ENCODE measurements around the gene SMIM1. TPM values are rescaled to one million over a fixed set of nuclear protein-coding genes. Genes with fewer than 3 reads are reported as not detected.

Gene SMIM1
- total RNA-seq, 2 experiments from 2014 or later: 1.5 to 2.2 TPM

GRCh38 chr1:3771108-3772026, 1.2 kb upstream of the SMIM1 start:
- intact Hi-C loops (cut with micrococcal nuclease): no loop called here
- no peaks in the 10 kb centered on the region for H3K36me3 Mint-ChIP-seq (ENCODE audit: low read depth)
- peak overlapping the region; percentile 87 for H3K27ac Mint-ChIP-seq
- ChIA-PET POLR2A (interaction anchor here (0.6 to 1.4 kb wide), 4 partner anchors 10 to 128 kb away, joined by 3 to 5 read pairs (median 4); partner anchors contain the start of gene C1orf174), CTCF (no interaction called here)
- TF ChIP-seq CTCF (IDR thresholded peaks at IDR 0.05): no peak
- peak overlapping the region; percentile 77 for H3K4me3 Mint-ChIP-seq
- no peaks in the 10 kb centered on the region for H3K9me3 Mint-ChIP-seq
- peak; percentile 0 for ATAC-seq
- no peaks in the 10 kb centered on the region for H3K27me3 Mint-ChIP-seq
- H3K4me1 Mint-ChIP-seq (ENCODE audit: low read depth): peaks cover 11% of the 10 kb centered on the region
- no peak for DNase-seq

GRCh38 chr1:3772027-3772714, 378 bp upstream of the SMIM1 start:
- ChIA-PET CTCF (no interaction called here), POLR2A (interaction anchor here (0.6 to 1.4 kb wide), 4 partner anchors 11 to 128 kb away, joined by 3 to 5 read pairs (median 4); partner anchors contain the start of gene C1orf174)
- Mint-ChIP-seq H3K27ac (peak overlapping the region; percentile 87), H3K36me3 (ENCODE audit: low read depth) (no peaks in the 10 kb centered on the region), H3K4me3 (peak overlapping the region; percentile 77), H3K27me3 (no peaks in the 10 kb centered on the region), H3K9me3 (no peaks in the 10 kb centered on the region), H3K4me1 (ENCODE audit: low read depth) (peaks cover 11% of the 10 kb centered on the region)
- intact Hi-C loops (cut with micrococcal nuclease): no loop called here
- ATAC-seq (peak; percentile 84), DNase-seq (peak; percentile 93)
- TF ChIP-seq CTCF (IDR thresholded peaks at IDR 0.05): no peak

GRCh38 chr1:3773572-3774275, 1.2 kb downstream of the SMIM1 start:
- CTCF ChIA-PET: interaction anchor here (0.8 to 2.4 kb wide), 4 partner anchors 20 to 84 kb away, joined by 3 to 7 read pairs (median 4); partner anchors contain the start of genes CEP104, DFFB and LRRC47
- H3K4me3 Mint-ChIP-seq: no peak overlapping the region
- TF ChIP-seq CTCF (IDR thresholded peaks at IDR 0.05): no peak
- POLR2A ChIA-PET: interaction anchor here (1.0 to 1.2 kb wide), 2 partner anchors 10 to 21 kb away, joined by 3 read pairs; no protein-coding TSS in a partner anchor
- H3K27me3 Mint-ChIP-seq: no peaks in the 10 kb centered on the region
- H3K27ac Mint-ChIP-seq: no peak overlapping the region
- DNase-seq (no peak), ATAC-seq (no peak)
- peaks cover 11% of the 10 kb centered on the region for H3K4me1 Mint-ChIP-seq (ENCODE audit: low read depth)
- no peaks in the 10 kb centered on the region for H3K36me3 Mint-ChIP-seq (ENCODE audit: low read depth)
- H3K9me3 Mint-ChIP-seq: no peaks in the 10 kb centered on the region
- intact Hi-C loops (cut with micrococcal nuclease): no loop called here

- DNase-seq: no peak
- Mint-ChIP-seq H3K9me3 (no peaks in the 10 kb centered on the region), H3K4me1 (ENCODE audit: low read depth) (peaks cover 11% of the 10 kb centered on the region), H3K36me3 (ENCODE audit: low read depth) (no peaks in the 10 kb centered on the region), H3K27ac (no peak overlapping the region), H3K27me3 (no peaks in the 10 kb centered on the region), H3K4me3 (no peak overlapping the region)
- POLR2A ChIA-PET: interaction anchor here (1.0 to 1.2 kb wide), 2 partner anchors 10 to 20 kb away, joined by 3 read pairs; no protein-coding TSS in a partner anchor
- CTCF ChIA-PET: interaction anchor here (1.1 to 2.4 kb wide), 3 partner anchors 20 to 83 kb away, joined by 3 to 7 read pairs (median 5); partner anchors contain the start of genes CEP104 and DFFB
- ATAC-seq: no peak
- intact Hi-C loops (cut with micrococcal nuclease): no loop called here
- no peak for TF ChIP-seq CTCF (IDR thresholded peaks at IDR 0.05)
These were observed 1.9 kb downstream of the SMIM1 start for GRCh38 chr1:3774276-3774945.

All from activated CD8-positive, alpha-beta T cell treated with anti-CD3 and anti-CD28 coated beads for 36 hours (primary cell).